ENCODE measurements around the gene TLE4. TPM values are rescaled to one million over a fixed set of nuclear protein-coding genes. Genes with fewer than 3 reads are reported as not detected.

TLE4 gene
- total RNA-seq, 4 donors from 2014 or later, result 30.1 to 52.5 (median 38.1) TPM

DNA sequence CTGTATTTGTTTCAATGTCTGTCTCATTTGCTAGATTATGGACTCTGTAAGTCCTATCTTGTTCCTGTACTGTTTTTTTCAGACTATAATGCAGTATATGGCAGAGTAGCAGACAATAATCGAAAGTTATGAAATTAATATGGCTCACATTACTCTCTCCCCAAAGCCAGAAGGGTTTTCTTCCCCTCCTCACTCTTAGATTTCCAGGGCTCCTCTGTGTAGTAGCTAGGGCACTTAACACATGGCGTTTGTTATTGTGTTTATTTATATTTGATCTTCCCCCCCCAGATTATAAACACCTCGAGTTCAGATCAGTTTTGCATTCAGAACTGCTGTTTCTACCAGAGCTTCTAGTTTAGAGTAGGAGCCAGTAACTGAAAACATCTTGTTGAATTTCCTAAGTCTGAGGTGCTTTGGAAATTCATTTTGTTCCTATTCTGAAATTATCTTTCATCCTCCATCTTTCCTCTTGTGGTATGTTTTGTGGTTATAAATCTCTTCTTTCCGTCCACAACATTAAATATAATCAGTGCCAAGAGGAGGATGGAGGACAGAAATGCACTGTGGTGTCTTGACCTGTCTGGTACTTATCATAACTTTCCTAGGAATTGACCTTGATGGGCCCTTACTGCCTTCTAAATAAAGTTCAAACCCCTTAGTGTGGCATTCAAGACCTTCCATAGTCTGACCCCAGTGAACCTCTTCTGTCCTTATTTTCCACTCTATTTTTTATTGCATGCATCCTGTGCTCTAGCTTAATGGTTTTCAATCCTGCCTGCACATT lies 27.0 kb downstream of the TLE4 start:
- H3K4me3 ChIP-seq, result no peak overlapping the region
- peaks cover 0 to 17% (median 0%) of the 10 kb centered on the region in 3 donors for H3K36me3 ChIP-seq
- 67 to 78% methylated on average over 4 of the region's 4 CpGs for WGBS, 2 donors
- peaks cover 0 to 8% (median 4%) of the 10 kb centered on the region in 3 donors for H3K9me3 ChIP-seq
- no peak overlapping the region for H3K27ac ChIP-seq
- H3K27me3 ChIP-seq, result no peaks in the 10 kb centered on the region
- H3K4me1 ChIP-seq, result peaks cover 0 to 6% (median 0%) of the 10 kb centered on the region in 3 donors
- no peak for DNase-seq
- intact Hi-C loops (cut with DNase I), result no loop called here
- no peak for TF ChIP-seq POLR2A (IDR thresholded peaks at IDR 0.05)
- TF ChIP-seq, protein P1, sequence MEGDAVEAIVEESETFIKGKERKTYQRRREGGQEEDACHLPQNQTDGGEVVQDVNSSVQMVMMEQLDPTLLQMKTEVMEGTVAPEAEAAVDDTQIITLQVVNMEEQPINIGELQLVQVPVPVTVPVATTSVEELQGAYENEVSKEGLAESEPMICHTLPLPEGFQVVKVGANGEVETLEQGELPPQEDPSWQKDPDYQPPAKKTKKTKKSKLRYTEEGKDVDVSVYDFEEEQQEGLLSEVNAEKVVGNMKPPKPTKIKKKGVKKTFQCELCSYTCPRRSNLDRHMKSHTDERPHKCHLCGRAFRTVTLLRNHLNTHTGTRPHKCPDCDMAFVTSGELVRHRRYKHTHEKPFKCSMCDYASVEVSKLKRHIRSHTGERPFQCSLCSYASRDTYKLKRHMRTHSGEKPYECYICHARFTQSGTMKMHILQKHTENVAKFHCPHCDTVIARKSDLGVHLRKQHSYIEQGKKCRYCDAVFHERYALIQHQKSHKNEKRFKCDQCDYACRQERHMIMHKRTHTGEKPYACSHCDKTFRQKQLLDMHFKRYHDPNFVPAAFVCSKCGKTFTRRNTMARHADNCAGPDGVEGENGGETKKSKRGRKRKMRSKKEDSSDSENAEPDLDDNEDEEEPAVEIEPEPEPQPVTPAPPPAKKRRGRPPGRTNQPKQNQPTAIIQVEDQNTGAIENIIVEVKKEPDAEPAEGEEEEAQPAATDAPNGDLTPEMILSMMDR (IDR thresholded peaks at IDR 0.05), result no peak

DNA sequence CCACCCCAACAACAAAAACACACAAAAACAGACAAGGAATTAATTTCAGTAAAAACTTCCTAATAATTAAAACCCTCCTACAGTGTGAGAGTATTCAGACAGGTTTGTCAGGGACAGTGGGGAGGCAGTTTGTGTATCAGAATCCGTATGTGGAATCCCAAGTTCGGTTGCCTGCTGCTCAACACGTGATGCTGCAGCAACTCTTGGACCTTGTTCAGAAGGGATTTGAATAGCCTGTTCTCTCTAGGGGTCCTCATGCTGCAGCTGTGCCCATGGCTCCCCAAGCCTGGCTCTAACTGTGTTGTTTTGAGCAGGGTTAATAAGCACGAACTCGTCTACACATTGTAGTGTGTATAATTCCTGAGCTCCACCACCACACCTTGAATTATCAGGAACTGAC lies 28.7 kb downstream of the TLE4 start:
- no peak overlapping the region for H3K4me3 ChIP-seq
- no peak for DNase-seq
- WGBS, 2 donors, result 81 to 88% methylated on average over 5 of the region's 5 CpGs
- peaks cover 0 to 8% (median 4%) of the 10 kb centered on the region in 3 donors for H3K9me3 ChIP-seq
- intact Hi-C loops (cut with DNase I), result no loop called here
- no peak overlapping the region for H3K27ac ChIP-seq
- H3K4me1 ChIP-seq, result peaks cover 0 to 21% (median 0%) of the 10 kb centered on the region in 3 donors
- TF ChIP-seq, protein P1 (IDR thresholded peaks at IDR 0.05), result no peak
- no peak for TF ChIP-seq POLR2A (IDR thresholded peaks at IDR 0.05)
- peaks cover 0 to 17% (median 0%) of the 10 kb centered on the region in 3 donors for H3K36me3 ChIP-seq
- H3K27me3 ChIP-seq, result no peaks in the 10 kb centered on the region

DNA sequence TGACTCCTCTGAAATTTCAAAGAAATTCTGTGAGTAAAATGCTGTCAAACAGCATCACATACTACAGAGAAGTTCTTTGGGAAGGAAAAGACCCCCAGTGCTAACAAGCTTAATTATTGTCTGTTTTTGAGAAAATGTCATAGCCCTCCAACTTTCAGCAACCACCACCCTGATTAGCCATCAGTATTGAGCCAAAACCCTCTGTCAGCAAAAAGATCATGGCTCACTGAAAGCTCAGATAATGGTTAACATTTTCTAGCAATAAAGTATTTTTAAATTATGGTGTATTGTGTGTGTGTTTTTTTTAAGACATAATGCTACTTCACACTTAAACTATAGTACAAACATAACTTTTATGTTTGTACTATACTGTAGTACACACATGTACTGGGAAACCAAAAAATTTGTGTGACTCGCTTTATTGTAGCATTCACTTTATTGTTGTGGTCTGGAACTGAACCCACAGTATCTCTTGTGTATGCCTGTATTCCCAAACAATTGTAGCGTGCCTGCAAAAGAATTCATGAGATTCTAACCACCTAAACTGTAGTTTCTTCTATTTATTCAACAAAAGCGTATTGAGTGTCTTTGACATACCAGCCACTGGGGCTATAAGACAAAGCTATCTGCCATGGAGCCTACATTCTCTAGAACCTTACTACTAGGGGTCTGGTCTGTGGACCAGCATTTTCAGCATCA lies 31.6 kb downstream of the TLE4 start:
- no peak for DNase-seq
- intact Hi-C loops (cut with DNase I), result no loop called here
- Histone ChIP-seq H3K27me3 (no peaks in the 10 kb centered on the region), H3K4me1 (peaks cover 0 to 19% (median 0%) of the 10 kb centered on the region in 3 donors), H3K4me3 (no peak overlapping the region), H3K36me3 (peaks cover 0 to 17% (median 0%) of the 10 kb centered on the region in 3 donors), H3K9me3 (peaks cover 0 to 11% (median 4%) of the 10 kb centered on the region in 3 donors), H3K27ac (no peak overlapping the region)
- TF ChIP-seq, protein P1 (IDR thresholded peaks at IDR 0.05), result no peak
- no peak for TF ChIP-seq POLR2A (IDR thresholded peaks at IDR 0.05)
- WGBS, 2 donors, result 83 to 97% methylated on average over 3 of the region's 3 CpGs

DNA sequence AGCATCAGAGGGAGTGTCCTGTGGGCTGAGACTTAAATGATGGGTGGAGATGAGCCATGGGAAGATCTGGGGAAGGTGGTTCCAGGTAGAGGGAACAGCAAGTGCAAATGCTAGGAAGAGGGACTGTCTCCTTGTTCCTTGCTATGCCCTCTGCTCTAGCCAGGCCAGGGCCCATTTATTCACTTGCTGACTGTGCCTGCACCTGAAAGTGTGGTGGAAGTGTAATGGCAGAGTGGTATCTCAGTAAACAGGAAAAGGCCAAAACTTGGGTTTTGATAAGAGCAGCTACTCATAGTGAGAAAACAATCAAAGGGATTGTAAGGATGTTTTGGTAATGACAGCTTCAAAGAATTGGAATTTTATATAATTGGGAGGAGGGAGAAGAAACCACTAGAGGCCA lies 32.4 kb downstream of the TLE4 start:
- Histone ChIP-seq H3K27ac (no peak overlapping the region), H3K4me3 (no peak overlapping the region), H3K27me3 (no peaks in the 10 kb centered on the region), H3K36me3 (peaks cover 0 to 17% (median 0%) of the 10 kb centered on the region in 3 donors), H3K4me1 (peaks cover 0 to 17% (median 0%) of the 10 kb centered on the region in 3 donors), H3K9me3 (peaks cover 0 to 11% (median 4%) of the 10 kb centered on the region in 3 donors)
- no peak for DNase-seq
- no peak for TF ChIP-seq POLR2A (IDR thresholded peaks at IDR 0.05)
- TF ChIP-seq, protein P1 (IDR thresholded peaks at IDR 0.05), result no peak
- intact Hi-C loops (cut with DNase I), result no loop called here

Measured in esophagus squamous epithelium (tissue), 5 donors.